ENCODE results near the gene KIAA0319L.
A peak's percentile ranks its signal among the peaks of the same experiment; 100 is the strongest.
"Not testable (repeated sequence)": the region's sequence is repeated elsewhere in the genome, so short reads cannot be mapped to it uniquely, and the experiment has no call there.

Gene KIAA0319L

GRCh38 chr1:35557118-35557610 is at the start of gene KIAA0319L:
KIAA0319L (minus strand) TSS chr1:35557403; CDS start chr1:35554491, 2,912 bp downstream.
- no peak for DNase-seq

- no peak for DNase-seq
Measured at GRCh38 chr1:35605867-35606182, 48.6 kb upstream of the KIAA0319L start.

GRCh38 chr1:35605071-35605866 is 48.1 kb upstream of the KIAA0319L start:
- no peak for DNase-seq

GRCh38 chr1:35603941-35604340 is 46.7 kb upstream of the KIAA0319L start:
- DNase-seq: no peak

- DNase-seq: no peak
Measured at GRCh38 chr1:35603468-35603867, 46.3 kb upstream of the KIAA0319L start.

GRCh38 chr1:35600593-35600992 is 43.4 kb upstream of the KIAA0319L start:
- DNase-seq: no peak

- DNase-seq: no peak
Measured at GRCh38 chr1:35599411-35599810, 42.2 kb upstream of the KIAA0319L start.

GRCh38 chr1:35598895-35599294 is 41.7 kb upstream of the KIAA0319L start:
- DNase-seq: no peak

- no peak for DNase-seq
Measured at GRCh38 chr1:35597870-35598269, 40.7 kb upstream of the KIAA0319L start.

GRCh38 chr1:35595684-35596083 is 38.5 kb upstream of the KIAA0319L start:
- no peak for DNase-seq

- DNase-seq: no peak
Measured at GRCh38 chr1:35594005-35594760, 37.0 kb upstream of the KIAA0319L start.

GRCh38 chr1:35592991-35593769 is 36.0 kb upstream of the KIAA0319L start:
- peak; percentile 47 for DNase-seq

- no peak for DNase-seq
Measured at GRCh38 chr1:35591211-35591610, 34.0 kb upstream of the KIAA0319L start.

GRCh38 chr1:35590476-35591040 is 33.4 kb upstream of the KIAA0319L start:
- no peak for DNase-seq

- DNase-seq: no peak
Measured at GRCh38 chr1:35589516-35590427, 32.6 kb upstream of the KIAA0319L start.

- no peak for DNase-seq
Measured at GRCh38 chr1:35588197-35588910, 31.2 kb upstream of the KIAA0319L start.

GRCh38 chr1:35587736-35588135 is 30.5 kb upstream of the KIAA0319L start:
- no peak for DNase-seq

- DNase-seq: no peak
Measured at GRCh38 chr1:35586808-35587207, 29.6 kb upstream of the KIAA0319L start.

GRCh38 chr1:35585805-35586204 is 28.6 kb upstream of the KIAA0319L start:
- not testable (repeated sequence) for DNase-seq

GRCh38 chr1:35585281-35585680 is 28.1 kb upstream of the KIAA0319L start:
- no peak for DNase-seq

GRCh38 chr1:35581621-35582020 is 24.4 kb upstream of the KIAA0319L start:
- not testable (repeated sequence) for DNase-seq

All from GF-D8 (cell line).